SK-N-SH treated with all-trans-retinoic acid at 6 μM for 48 hours (cell line): ENCODE measurements around the gene FNIP2.

Source experiments
- CREB5 ChIP-seq: fragments of 250-450 bp; sonication (Bioruptor Pico); IDR thresholded peaks from 2 replicates; pipeline ENCODE4 v1.5.1; 2020; ENCODE audit warnings: low read depth, mild to moderate bottlenecking, moderate library complexity
- ZFP3 ChIP-seq: fragments of 250-450 bp; sonication (Bioruptor Pico); IDR thresholded peaks from 2 replicates; pipeline ENCODE4 v1.5.0; 2020; ENCODE audit warnings: mild to moderate bottlenecking, moderate library complexity
- ZFP30 ChIP-seq: fragments of 450-650 bp; formaldehyde crosslinking; IDR thresholded peaks from 2 replicates; pipeline ENCODE4 v1.5.0; 2022; ENCODE audit warnings: mild to moderate bottlenecking, moderate library complexity
- TF ChIP-seq, protein P1 (sequence below): fragments of 250-450 bp; sonication (Bioruptor Pico); IDR thresholded peaks from 2 replicates; pipeline ENCODE4 v1.8.0; 2020; ENCODE audit warnings: mild to moderate bottlenecking, moderate library complexity, borderline replicate concordance
- TF ChIP-seq, protein P2 (sequence below): fragments of 250-450 bp; sonication (Bioruptor Pico); IDR thresholded peaks from 2 replicates; pipeline ENCODE4 v1.8.0; 2021; ENCODE audit warnings: low read depth, mild to moderate bottlenecking, moderate library complexity, borderline replicate concordance

GRCh38 chr4:158890294-158890693 lies 121.5 kb downstream of the FNIP2 start:
- TF ChIP-seq ZFP3: no peak
- TF ChIP-seq, protein P1, sequence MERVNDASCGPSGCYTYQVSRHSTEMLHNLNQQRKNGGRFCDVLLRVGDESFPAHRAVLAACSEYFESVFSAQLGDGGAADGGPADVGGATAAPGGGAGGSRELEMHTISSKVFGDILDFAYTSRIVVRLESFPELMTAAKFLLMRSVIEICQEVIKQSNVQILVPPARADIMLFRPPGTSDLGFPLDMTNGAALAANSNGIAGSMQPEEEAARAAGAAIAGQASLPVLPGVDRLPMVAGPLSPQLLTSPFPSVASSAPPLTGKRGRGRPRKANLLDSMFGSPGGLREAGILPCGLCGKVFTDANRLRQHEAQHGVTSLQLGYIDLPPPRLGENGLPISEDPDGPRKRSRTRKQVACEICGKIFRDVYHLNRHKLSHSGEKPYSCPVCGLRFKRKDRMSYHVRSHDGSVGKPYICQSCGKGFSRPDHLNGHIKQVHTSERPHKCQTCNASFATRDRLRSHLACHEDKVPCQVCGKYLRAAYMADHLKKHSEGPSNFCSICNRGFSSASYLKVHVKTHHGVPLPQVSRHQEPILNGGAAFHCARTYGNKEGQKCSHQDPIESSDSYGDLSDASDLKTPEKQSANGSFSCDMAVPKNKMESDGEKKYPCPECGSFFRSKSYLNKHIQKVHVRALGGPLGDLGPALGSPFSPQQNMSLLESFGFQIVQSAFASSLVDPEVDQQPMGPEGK (CRISPR knock-in tag): no peak
- no peak for TF ChIP-seq CREB5 (CRISPR knock-in tag)
- TF ChIP-seq, protein P2, sequence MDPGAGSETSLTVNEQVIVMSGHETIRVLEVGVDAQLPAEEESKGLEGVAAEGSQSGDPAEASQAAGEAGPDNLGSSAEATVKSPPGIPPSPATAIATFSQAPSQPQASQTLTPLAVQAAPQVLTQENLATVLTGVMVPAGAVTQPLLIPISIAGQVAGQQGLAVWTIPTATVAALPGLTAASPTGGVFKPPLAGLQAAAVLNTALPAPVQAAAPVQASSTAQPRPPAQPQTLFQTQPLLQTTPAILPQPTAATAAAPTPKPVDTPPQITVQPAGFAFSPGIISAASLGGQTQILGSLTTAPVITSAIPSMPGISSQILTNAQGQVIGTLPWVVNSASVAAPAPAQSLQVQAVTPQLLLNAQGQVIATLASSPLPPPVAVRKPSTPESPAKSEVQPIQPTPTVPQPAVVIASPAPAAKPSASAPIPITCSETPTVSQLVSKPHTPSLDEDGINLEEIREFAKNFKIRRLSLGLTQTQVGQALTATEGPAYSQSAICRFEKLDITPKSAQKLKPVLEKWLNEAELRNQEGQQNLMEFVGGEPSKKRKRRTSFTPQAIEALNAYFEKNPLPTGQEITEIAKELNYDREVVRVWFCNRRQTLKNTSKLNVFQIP (CRISPR knock-in tag): no peak
- no peak for TF ChIP-seq ZFP30 (CRISPR knock-in tag)
